GM23338 (cell line): ENCODE measurements around the gene ZNF646. TPM values are rescaled to one million over a fixed set of nuclear protein-coding genes. Genes with fewer than 3 reads are reported as not detected.

Experiments
- ATAC-seq: fragments of 200-7000 bp; cut with Tn5 transposase; 3 replicates; pipeline ENCODE4 v1.9.1; 2020
- DNase-seq: peaks from one replicate; pipeline ENCODE4 v3.0.0-alpha.2; 2015; ENCODE audit warnings: low spot score
- H2AFZ ChIP-seq: fragments of 200-600 bp; sonication (generic); 2 replicates; pipeline ENCODE4 v1.8.0; 2016; ENCODE audit warnings: antibody characterized with exemption, mild to moderate bottlenecking, moderate library complexity
- H3F3A ChIP-seq: fragments of 200-600 bp; sonication (generic); replicated peaks from 2 replicates; pipeline ENCODE4 v1.8.0; 2017; ENCODE audit warnings: antibody characterized with exemption, mixed run types, low read depth
- H3K27ac ChIP-seq: fragments of 200-600 bp; sonication (generic); 2 replicates; pipeline ENCODE4 v1.6.1; 2016; ENCODE audit warnings: low read depth
- H3K27me3 ChIP-seq: fragments of 200-600 bp; sonication (generic); 2 replicates; pipeline ENCODE4 v1.8.0; 2016; ENCODE audit warnings: mild to moderate bottlenecking, mixed run types, moderate library complexity; ENCODE audit not compliant: insufficient read depth
- H3K36me3 ChIP-seq: fragments of 200-600 bp; sonication (generic); 2 replicates; pipeline ENCODE4 v1.8.0; 2016; ENCODE audit warnings: mild to moderate bottlenecking; ENCODE audit not compliant: insufficient read depth
- H3K4me1 ChIP-seq: fragments of 200-600 bp; sonication (generic); 2 replicates; pipeline ENCODE4 v1.8.0; 2016; ENCODE audit warnings: mild to moderate bottlenecking, moderate library complexity; ENCODE audit not compliant: insufficient read depth
- H3K4me2 ChIP-seq: fragments of 200-600 bp; sonication (generic); 2 replicates; pipeline ENCODE4 v1.7.1; 2017; ENCODE audit warnings: mixed run types
- H3K4me3 ChIP-seq: fragments of 200-600 bp; sonication (generic); 2 replicates; pipeline ENCODE4 v1.6.1; 2016; ENCODE audit warnings: mixed run types
- H3K79me2 ChIP-seq: fragments of 200-600 bp; sonication (generic); replicated peaks from 2 replicates; pipeline ENCODE4 v1.8.0; 2017; ENCODE audit warnings: mild to moderate bottlenecking; ENCODE audit not compliant: insufficient read depth
- H3K9me2 ChIP-seq: fragments of 200-600 bp; sonication (generic); 2 replicates; pipeline ENCODE4 v1.8.0; 2017; ENCODE audit not compliant: insufficient read depth
- H4K20me1 ChIP-seq: fragments of 200-600 bp; sonication (generic); replicated peaks from 2 replicates; pipeline ENCODE4 v1.8.0; 2017; ENCODE audit warnings: mild to moderate bottlenecking; ENCODE audit not compliant: insufficient read depth
- H3K27ac Mint-ChIP-seq: 2 replicates; pipeline ENCODE4 v1.8.0; 2020; ENCODE audit warnings: inconsistent platforms, mild to moderate bottlenecking, moderate library complexity, mixed read lengths
- H3K27me3 Mint-ChIP-seq: 3 replicates; pipeline ENCODE4 v1.8.0; 2022; ENCODE audit warnings: low read depth, mild to moderate bottlenecking, moderate library complexity, mixed read lengths, inconsistent platforms; ENCODE audit not compliant: insufficient read depth, poor library complexity
- H3K36me3 Mint-ChIP-seq: 3 replicates; pipeline ENCODE4 v1.8.0; 2021; ENCODE audit warnings: low read depth, mild to moderate bottlenecking, inconsistent platforms, moderate library complexity, mixed read lengths
- H3K4me1 Mint-ChIP-seq: 3 replicates; pipeline ENCODE4 v1.8.0; 2020; ENCODE audit warnings: mild to moderate bottlenecking, inconsistent platforms, mixed read lengths
- H3K4me3 Mint-ChIP-seq: 3 replicates; pipeline ENCODE4 v1.8.0; 2021; ENCODE audit warnings: moderate library complexity, mild to moderate bottlenecking, inconsistent platforms, mixed read lengths
- H3K9me3 Mint-ChIP-seq: 3 replicates; pipeline ENCODE4 v1.8.0; 2020; ENCODE audit warnings: moderate library complexity, mild to moderate bottlenecking, inconsistent platforms, mixed read lengths
- ETS1 ChIP-seq: IDR thresholded peaks from 2 replicates; pipeline ENCODE4 v1.6.1; 2016; ENCODE audit warnings: antibody characterized with exemption
- EZH2 ChIP-seq: fragments of 200-600 bp; sonication (generic); IDR thresholded peaks from one replicate; pipeline ENCODE4 v1.8.0; 2017; ENCODE audit warnings: antibody characterized with exemption, mild to moderate bottlenecking, low read depth; ENCODE audit not compliant: unreplicated experiment
- STAT1 ChIP-seq: IDR thresholded peaks from one replicate; pipeline ENCODE4 v1.6.1; 2016; ENCODE audit warnings: antibody characterized with exemption; ENCODE audit not compliant: unreplicated experiment
- ZNF331 ChIP-seq: fragments of 250-450 bp; sonication (Bioruptor Pico); IDR thresholded peaks from 2 replicates; pipeline ENCODE4 v1.5.0; 2020; ENCODE audit warnings: low read depth, mild to moderate bottlenecking, moderate library complexity
- ZNF462 ChIP-seq: fragments of 250-450 bp; sonication (Bioruptor Pico); IDR thresholded peaks from 2 replicates; pipeline ENCODE4 v1.5.0; 2020; ENCODE audit warnings: mild to moderate bottlenecking, moderate library complexity
- polyA plus RNA-seq: library from polyadenylated mRNA; unstranded; fragments of >200 nt; fragmentation: Nextera tagmentation; extraction: Ambion mirVana; gene quantifications from 2 replicates; pipeline ENCODE4 v1.2.1, GENCODE V29; 2016
- total RNA-seq: library from RNA; depleted of rRNA; stranded (reverse); fragments of >200 nt; shearing (Covaris generic); gene quantifications from 2 replicates; pipeline ENCODE4 v1.2.3, GENCODE V29; 2014

The ZNF646 gene
- total and polyA plus RNA-seq, 2 experiments from 2014 or later = 6.3 to 29.3 TPM

DNA sequence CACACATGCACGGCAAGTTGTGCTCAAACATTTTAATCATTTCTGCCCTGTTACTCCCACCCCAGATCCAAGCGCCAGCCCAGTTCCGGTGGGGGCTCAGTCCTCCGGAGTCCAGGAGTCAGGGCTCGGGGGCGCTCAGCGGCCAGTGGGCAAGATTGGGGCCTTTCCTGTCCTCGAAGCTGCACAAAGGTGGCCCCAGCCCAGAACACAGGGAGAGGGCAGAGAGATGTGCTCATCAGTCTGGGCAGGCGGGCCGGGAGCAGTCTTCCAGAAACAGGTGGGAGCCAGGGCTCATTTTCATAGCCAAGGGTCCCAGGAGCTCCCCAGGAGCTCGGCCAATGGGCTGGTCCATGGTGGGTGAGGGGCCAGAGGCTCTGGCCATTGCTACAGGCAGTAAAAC lies 57.2 kb downstream of the ZNF646 start:
- Mint-ChIP-seq H3K36me3 (peaks cover 45% of the 10 kb centered on the region), H3K4me1 (peaks cover 51% of the 10 kb centered on the region), H3K9me3 (peaks cover under 1% of the 10 kb centered on the region; the same call in 1 of the 3 replicates), H3K27ac (peak overlapping the region; percentile 98), H3K27me3 (peaks cover 23% of the 10 kb centered on the region), H3K4me3 (peak overlapping the region; percentile 33)
- Histone ChIP-seq H3K79me2 (peaks cover 8% of the 10 kb centered on the region; the same call in 1 of the 2 replicates), H3K27ac (peak overlapping the region; percentile 84), H3K9me2 (no peaks in the 10 kb centered on the region), H3F3A (no peaks in the 10 kb centered on the region; the same call in 1 of the 2 replicates), H3K4me3 (no peak overlapping the region), H3K4me2 (0 out of 2 replicates have a peak overlapping the region, but pooled peaks have one; percentile 51), H4K20me1 (no peaks in the 10 kb centered on the region; the same call in 1 of the 2 replicates), H3K4me1 (peaks cover 28% of the 10 kb centered on the region), H3K36me3 (peaks cover 9% of the 10 kb centered on the region), H2AFZ (no peak overlapping the region), H3K27me3 (no peaks in the 10 kb centered on the region)
- ATAC-seq = no peak
- DNase-seq = no peak
- TF ChIP-seq ZNF462 (CRISPR knock-in tag) (no peak), STAT1 (no peak), ZNF331 (no peak), ETS1 (no peak), EZH2 (no peak)
